GM12878 (cell line): ENCODE measurements around the gene GNG3. TPM values are rescaled to one million over a fixed set of nuclear protein-coding genes. Genes with fewer than 3 reads are reported as not detected.

Source experiments
- CREB1 ChIP-seq: IDR thresholded peaks from 2 replicates; pipeline ENCODE4 v1.6.1; 2012; ENCODE audit warnings: low read depth, mild to moderate bottlenecking, inconsistent platforms
- EGR1 ChIP-seq, 2 experiments: IDR thresholded peaks; 1 replicate in 1 of 2; 2 replicates in 1 of 2; pipeline ENCODE4 v1.6.1; 2011 to 2012; ENCODE audit warnings: low read depth in 2 of 2, low read length in 2 of 2, borderline replicate concordance in 1 of 2, mild to moderate bottlenecking in 1 of 2, moderate library complexity in 1 of 2
- FOXM1 ChIP-seq: IDR thresholded peaks from 2 replicates; pipeline ENCODE4 v1.6.1; 2012; ENCODE audit warnings: low read depth, mild to moderate bottlenecking, inconsistent platforms, low read length, moderate library complexity
- GATAD2B ChIP-seq: fragments of 450-650 bp; conservative IDR thresholded peaks from 2 replicates; pipeline ENCODE4 v1.6.1; 2017; ENCODE audit warnings: low read depth, mild to moderate bottlenecking, moderate library complexity
- HDGF ChIP-seq: fragments of 450-650 bp; IDR thresholded peaks from 2 replicates; pipeline ENCODE4 v1.6.1; 2016; ENCODE audit warnings: antibody characterized with exemption
- IKZF1 ChIP-seq: fragments of 450-650 bp; conservative IDR thresholded peaks from 2 replicates; pipeline ENCODE4 v1.6.1; 2017; ENCODE audit warnings: antibody characterized with exemption, mild to moderate bottlenecking
- IRF3 ChIP-seq: fragments of 450-650 bp; IDR thresholded peaks from 2 replicates; pipeline ENCODE4 v1.6.1; 2014; ENCODE audit warnings: mild to moderate bottlenecking
- IRF4 ChIP-seq: IDR thresholded peaks from 2 replicates; pipeline ENCODE4 v1.6.1; 2011; ENCODE audit warnings: low read depth, low read length
- LARP7 ChIP-seq: fragments of 450-650 bp; IDR thresholded peaks from 2 replicates; pipeline ENCODE4 v1.6.1; 2017; ENCODE audit warnings: mild to moderate bottlenecking
- MAX ChIP-seq: IDR thresholded peaks from 2 replicates; pipeline ENCODE4 v1.6.1; 2012; ENCODE audit warnings: low read depth, low read length, improper control_type of control experiment
- MLLT1 ChIP-seq: fragments of 450-650 bp; IDR thresholded peaks from 2 replicates; pipeline ENCODE4 v1.6.1; 2016; ENCODE audit warnings: mild to moderate bottlenecking
- RBBP5 ChIP-seq: fragments of 200-600 bp; sonication (generic); conservative IDR thresholded peaks from 2 replicates; pipeline ENCODE4 v1.6.1; 2016
- SMC3 ChIP-seq: IDR thresholded peaks from 2 replicates; pipeline ENCODE4 v1.6.1; 2011; ENCODE audit warnings: low read length, improper control_type of control experiment, borderline replicate concordance
- ZBED1 ChIP-seq: IDR thresholded peaks from 2 replicates; pipeline ENCODE4 v1.6.1; 2016; ENCODE audit warnings: borderline replicate concordance
- ZBTB4 ChIP-seq: fragments of 450-650 bp; formaldehyde crosslinking; IDR thresholded peaks from 2 replicates; pipeline ENCODE4 v1.4.0; 2022; ENCODE audit warnings: mild to moderate bottlenecking, moderate library complexity
- ZNF687 ChIP-seq: fragments of 450-650 bp; IDR thresholded peaks from 2 replicates; pipeline ENCODE4 v1.6.1; 2017; ENCODE audit warnings: mild to moderate bottlenecking, moderate library complexity
- polyA plus RNA-seq, 11 experiments: library from polyadenylated mRNA; depleted of rRNA in 4 of 11; unstranded in 6 of 11; stranded (reverse) in 5 of 11; fragments of >200 nt; fragmentation: Nextera tagmentation in 4 of 11; fragmentation: Illumina TruSeq in 1 of 11; extraction: Ambion mirVana in 4 of 11; extraction: Trizol in 1 of 11; gene quantifications; 1 replicate in 1 of 11; 2 replicates in 10 of 11; pipeline versions ENCODE4 v1.2.1 to v1.2.3, GENCODE V29; 2011 to 2016; ENCODE audit warnings: inconsistent platforms in 2 of 11, missing spikeins in 2 of 11, low read depth in 1 of 11
- total RNA-seq, 4 experiments: library from RNA; depleted of rRNA in 3 of 4; stranded (reverse); fragments of >200 nt in 3 of 4; fragmentation: Illumina TruSeq in 1 of 4; extraction: Trizol in 1 of 4; gene quantifications; 2 replicates each; pipeline versions ENCODE4 v1.2.1 to v1.2.3, GENCODE V29; 2013 to 2021
- TF ChIP-seq, protein P1 (sequence below): IDR thresholded peaks from 2 replicates; pipeline ENCODE4 v1.6.1; 2011; ENCODE audit warnings: low read depth, mild to moderate bottlenecking, low read length, moderate library complexity, borderline replicate concordance; ENCODE audit errors: extremely low read depth

Gene GNG3
- total and polyA plus RNA-seq, 10 of the 15 experiments (the other 5 are each of a cell fraction or from before 2014, with no cell fraction given), result 0.27 to 0.83 (median 0.57) TPM; not detected in 5

DNA sequence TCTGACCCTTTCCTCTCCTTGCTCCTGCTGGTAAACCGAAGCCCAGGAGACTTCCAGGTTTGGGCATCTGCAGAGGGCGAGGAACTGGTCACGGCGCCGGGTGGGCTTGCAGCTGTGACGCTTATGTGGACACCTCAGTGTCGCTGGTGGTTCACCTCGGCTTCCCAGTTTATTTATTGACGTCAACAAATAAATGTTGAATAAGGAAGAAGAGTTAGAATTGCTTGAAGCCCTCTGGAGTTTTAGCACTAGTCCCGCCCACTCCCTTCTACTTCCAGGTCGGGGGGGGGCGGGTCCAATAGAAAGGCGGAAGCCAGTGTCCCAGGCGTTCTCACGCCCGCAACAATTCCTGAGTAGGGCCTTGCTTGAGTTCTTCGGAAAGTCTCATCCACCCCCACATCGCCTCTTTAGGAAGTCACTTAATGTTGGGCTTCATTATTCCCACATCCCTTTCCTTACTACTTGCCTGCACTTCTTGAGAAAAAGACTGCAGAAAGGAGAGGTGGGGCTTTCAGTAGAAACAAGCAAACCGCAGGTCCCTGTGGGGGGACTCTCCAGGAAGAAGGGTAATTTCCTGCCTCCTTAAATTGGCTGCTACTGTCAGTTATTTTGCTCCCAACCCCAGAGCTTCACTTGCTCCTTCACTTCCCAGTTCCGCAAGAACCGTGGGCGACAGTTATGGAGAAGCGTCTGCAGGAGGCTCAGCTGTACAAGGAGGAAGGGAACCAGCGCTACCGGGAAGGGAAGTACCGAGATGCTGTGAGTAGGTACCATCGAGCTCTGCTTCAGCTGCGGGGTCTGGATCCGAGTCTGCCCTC, 20.9 kb downstream of the GNG3 start, which contains the start of gene TTC9C (continued):
- TF ChIP-seq, protein P1, sequence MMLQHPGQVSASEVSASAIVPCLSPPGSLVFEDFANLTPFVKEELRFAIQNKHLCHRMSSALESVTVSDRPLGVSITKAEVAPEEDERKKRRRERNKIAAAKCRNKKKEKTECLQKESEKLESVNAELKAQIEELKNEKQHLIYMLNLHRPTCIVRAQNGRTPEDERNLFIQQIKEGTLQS, result no peak
- TF ChIP-seq ZBED1 (no peak), MAX (no peak), ZBTB4 (CRISPR knock-in tag) (no peak), MLLT1 (0 out of 2 replicates have a peak, but pooled peaks have one; percentile 65), RBBP5 (no peak), EGR1 (IDR thresholded peaks at IDR 0.05; ENCODE audit: borderline replicate concordance in 1 of 2, low read depth in 2 of 2, low read length in 2 of 2) (peak in 1 of 2 experiments; percentile 43; a peak in 1 of 3 replicates), SMC3 (no peak), IKZF1 (peak; percentile 90), CREB1 (0 out of 2 replicates have a peak, but pooled peaks have one; percentile 8), IRF4 (no peak), LARP7 (no peak), HDGF (no peak), ZNF687 (no peak; the same call in 1 of the 2 replicates), FOXM1 (no peak), GATAD2B (peak; percentile 93), IRF3 (no peak)
